HepG2 (cell line): Measurements from ENCODE around the gene GAPDH. TPM values are rescaled to one million over a fixed set of nuclear protein-coding genes. Genes with fewer than 3 reads are reported as not detected.
A peak's percentile ranks its signal among the peaks of the same experiment; 100 is the strongest.

Source experiments
- ATAC-seq: fragments of 200-7000 bp; cut with Tn5 transposase; 3 replicates; pipeline ENCODE4 v1.9.1; 2020; ENCODE audit warnings: mild to moderate bottlenecking, moderate library complexity
- BruUV-seq: library from RNA; stranded (reverse); fragments of 400-500 nt; replicated peaks from 2 replicates; lab custom pipeline; 2021; lab: Mats Ljungman, UMichigan
- CTCF ChIA-PET: fragments of 300-600 bp; formaldehyde crosslinking; extraction: SDS; loops from one replicate; lab custom pipeline; 2021; ENCODE audit warnings: low total read pairs, inconsistent platforms, low intra/inter-chr PET ratio; lab: Yijun Ruan, JAX
- POLR2A ChIA-PET: fragments of 350-600 bp; sonication (Branson Sonifier 250); formaldehyde crosslinking; loops from one replicate; lab custom pipeline; 2020; ENCODE audit warnings: antibody characterized with exemption, inconsistent platforms; lab: Yijun Ruan, JAX
- DNase-seq: peaks from one replicate; pipeline ENCODE4 v3.0.0-alpha.2; 2015; ENCODE audit warnings: low spot score
- FAIRE-seq: peaks from 3 replicates; lab custom pipeline; 2011; peaks lifted over from hg19 to GRCh38; lab: Jason Lieb, UNC
- H2AFZ ChIP-seq: one replicate; pipeline ENCODE4 v1.6.1; 2011; ENCODE audit warnings: low read length, inconsistent platforms
- H3K27ac ChIP-seq: fragments of 300-600 bp; 3 replicates; pipeline ENCODE4 v1.8.0; 2011; ENCODE audit warnings: mixed run types, mild to moderate bottlenecking, mixed read lengths, low read length, inconsistent platforms; ENCODE audit not compliant: insufficient read depth; ENCODE audit errors: extremely low read length
- H3K27me3 ChIP-seq, 2 experiments: fragments of 200-600 bp in 1 of 2; 2 replicates in 1 of 2; 3 replicates in 1 of 2; pipeline versions ENCODE4 v1.6.0 to v1.8.0; 2011; ENCODE audit warnings: low read length in 2 of 2, mild to moderate bottlenecking in 2 of 2, moderate library complexity in 2 of 2, inconsistent platforms in 1 of 2; ENCODE audit not compliant: insufficient read depth in 2 of 2, control insufficient read depth in 1 of 2
- H3K36me3 ChIP-seq, 2 experiments: fragments of 200-600 bp in 1 of 2; replicated peaks in 1 of 2; 2 replicates in 1 of 2; 3 replicates in 1 of 2; pipeline versions ENCODE4 v1.5.1 to v1.8.0; 2011; ENCODE audit warnings: low read length in 2 of 2, inconsistent platforms in 1 of 2; ENCODE audit not compliant: insufficient read depth in 2 of 2, control insufficient read depth in 1 of 2
- H3K4me1 ChIP-seq: 2 replicates; pipeline ENCODE4 v1.5.1; 2012; ENCODE audit warnings: low read length, inconsistent platforms; ENCODE audit not compliant: insufficient read depth
- H3K4me2 ChIP-seq: 2 replicates; pipeline ENCODE4 v1.6.0; 2011; ENCODE audit warnings: low read depth, low read length, inconsistent platforms
- H3K4me3 ChIP-seq, 3 experiments: fragments of 200-600 bp in 1 of 3; sonication (generic), shearing (Covaris generic) in 1 of 3; replicated peaks in 1 of 3; 2 replicates each; pipeline ENCODE4 v1.5.1; 2011 to 2016; ENCODE audit warnings: low read length in 3 of 3, inconsistent platforms in 2 of 3, low read depth in 2 of 3, mild to moderate bottlenecking in 2 of 3, control low read depth in 1 of 3, mixed read lengths in 1 of 3; ENCODE audit not compliant: insufficient read depth in 1 of 3
- H3K79me2 ChIP-seq: one replicate; pipeline ENCODE4 v1.6.1; 2011; ENCODE audit warnings: low read length, inconsistent platforms; ENCODE audit not compliant: insufficient read depth
- H3K9ac ChIP-seq: 2 replicates; pipeline ENCODE4 v1.6.0; 2011; ENCODE audit warnings: mild to moderate bottlenecking, low read depth, low read length, inconsistent platforms; ENCODE audit not compliant: insufficient read depth
- H3K9me3 ChIP-seq: 2 replicates; pipeline ENCODE4 v1.5.1; 2012; ENCODE audit warnings: mild to moderate bottlenecking, low read length
- H4K20me1 ChIP-seq: 2 replicates; pipeline ENCODE4 v1.6.0; 2011; ENCODE audit warnings: inconsistent platforms, mild to moderate bottlenecking, low read length, moderate library complexity; ENCODE audit not compliant: insufficient read depth
- BRCA1 ChIP-seq: sonication (generic); formaldehyde crosslinking; IDR thresholded peaks from 2 replicates; pipeline ENCODE4 v1.4.0; 2020; ENCODE audit warnings: missing genetic modification reagents
- HIC2 ChIP-seq: sonication (generic); formaldehyde crosslinking; IDR thresholded peaks from 2 replicates; pipeline ENCODE4 v1.9.0; 2022; ENCODE audit warnings: low read depth, missing genetic modification reagents
- MEIS1 ChIP-seq: sonication (generic); formaldehyde crosslinking; IDR thresholded peaks from 2 replicates; pipeline ENCODE4 v1.9.0; 2021; ENCODE audit warnings: mild to moderate bottlenecking, missing genetic modification reagents, moderate library complexity, borderline replicate concordance
- NONO ChIP-seq, 2 experiments: fragments of 450-650 bp in 1 of 2; sonication (generic) in 1 of 2; formaldehyde crosslinking in 1 of 2; IDR thresholded peaks in 1 of 2; conservative IDR thresholded peaks in 1 of 2; 2 replicates each; pipeline versions ENCODE4 v1.6.1 to v1.8.0; 2017 to 2022; ENCODE audit warnings: mild to moderate bottlenecking in 1 of 2, missing genetic modification reagents in 1 of 2, moderate library complexity in 1 of 2
- RAD21 ChIP-seq: fragments of 450-650 bp; formaldehyde crosslinking; IDR thresholded peaks from 2 replicates; pipeline ENCODE4 v1.5.0; 2020; ENCODE audit warnings: mild to moderate bottlenecking
- RBFOX2 ChIP-seq: fragments of 200-400 bp; formaldehyde crosslinking; IDR thresholded peaks from 2 replicates; pipeline ENCODE4 v1.6.1; 2017; ENCODE audit warnings: low read depth, mild to moderate bottlenecking, low read length
- RBM22 ChIP-seq: fragments of 200-400 bp; formaldehyde crosslinking; optimal IDR thresholded peaks from 2 replicates; pipeline ENCODE3; 2017; ENCODE audit warnings: mild to moderate bottlenecking, low read length, moderate library complexity
- SP4 ChIP-seq: sonication (generic); formaldehyde crosslinking; IDR thresholded peaks from 2 replicates; pipeline ENCODE4 v1.8.1; 2023; ENCODE audit warnings: mild to moderate bottlenecking, missing genetic modification reagents
- ZC3H13 ChIP-seq: sonication (generic); formaldehyde crosslinking; IDR thresholded peaks from 2 replicates; pipeline ENCODE4 v1.8.1; 2023; ENCODE audit warnings: mild to moderate bottlenecking, missing genetic modification reagents, moderate library complexity
- ZNF274 ChIP-seq: sonication (generic); formaldehyde crosslinking; IDR thresholded peaks from 2 replicates; pipeline ENCODE4 v1.5.1; 2020; ENCODE audit warnings: mild to moderate bottlenecking, missing genetic modification reagents
- ZNF431 ChIP-seq: sonication (generic); formaldehyde crosslinking; IDR thresholded peaks from 2 replicates; pipeline ENCODE4 v1.9.0; 2022; ENCODE audit warnings: missing genetic modification reagents, low read depth, mild to moderate bottlenecking, borderline replicate concordance
- ZNF451 ChIP-seq: sonication (generic); formaldehyde crosslinking; IDR thresholded peaks from 2 replicates; pipeline ENCODE4 v1.5.0; 2020; ENCODE audit warnings: mild to moderate bottlenecking, missing genetic modification reagents
- ZSCAN31 ChIP-seq: sonication (generic); formaldehyde crosslinking; IDR thresholded peaks from 2 replicates; pipeline ENCODE4 v1.5.0; 2020; ENCODE audit warnings: low read depth, mild to moderate bottlenecking, missing genetic modification reagents
- WGBS: methylation state at CpG from one replicate; pipeline ENCODE4 v1.1.6; 2017; ENCODE audit warnings: low lambda C conversion rate; 5-methylcytosine and 5-hydroxymethylcytosine counted together
- in situ Hi-C: cut with HindIII; loops from 2 replicates; pipeline ENCODE4 v1.10.0; 2017; ENCODE audit warnings: low pct_unique_long_range_greater_than_20kb; ENCODE audit not compliant: extremely low pct_ligation_motif_present
- intact Hi-C: fragments of 100-400 bp; cut with micrococcal nuclease; formaldehyde crosslinking; loops from one replicate; pipeline ENCODE4 v1.10.0; 2022; ENCODE audit not compliant: unreplicated experiment
- polyA plus RNA-seq, 8 experiments: library from polyadenylated mRNA; depleted of rRNA in 3 of 8; stranded (reverse) in 7 of 8; unstranded in 1 of 8; fragments of >200 nt; fragmentation: Illumina TruSeq in 4 of 8; extraction: Trizol in 4 of 8; gene quantifications; 2 replicates each; pipeline versions ENCODE4 v1.2.1 to v1.2.3, GENCODE V29; 2011 to 2016; ENCODE audit warnings: low read depth in 4 of 8, missing spikeins in 1 of 8, mixed read lengths in 1 of 8; ENCODE audit not compliant: insufficient read depth in 1 of 8
- total RNA-seq, 5 experiments: library from RNA; depleted of rRNA; stranded (reverse); fragments of >200 nt; fragmentation: Illumina TruSeq; extraction: Trizol; gene quantifications; 2 replicates each; pipeline ENCODE4 v1.2.3, GENCODE V29; 2016; ENCODE audit warnings: low read depth in 1 of 5
- TF ChIP-seq, protein P1 (sequence below): sonication (generic); formaldehyde crosslinking; IDR thresholded peaks from 2 replicates; pipeline ENCODE4 v1.4.0; 2020; ENCODE audit warnings: missing genetic modification reagents

GAPDH gene
- total and polyA plus RNA-seq, 2 of the 13 experiments (the other 11 are each of a cell fraction or from before 2014, with no cell fraction given), result 3,038 to 12,722 TPM

- TF ChIP-seq ZNF431 (CRISPR knock-in tag), result no peak
- TF ChIP-seq, protein P1, sequence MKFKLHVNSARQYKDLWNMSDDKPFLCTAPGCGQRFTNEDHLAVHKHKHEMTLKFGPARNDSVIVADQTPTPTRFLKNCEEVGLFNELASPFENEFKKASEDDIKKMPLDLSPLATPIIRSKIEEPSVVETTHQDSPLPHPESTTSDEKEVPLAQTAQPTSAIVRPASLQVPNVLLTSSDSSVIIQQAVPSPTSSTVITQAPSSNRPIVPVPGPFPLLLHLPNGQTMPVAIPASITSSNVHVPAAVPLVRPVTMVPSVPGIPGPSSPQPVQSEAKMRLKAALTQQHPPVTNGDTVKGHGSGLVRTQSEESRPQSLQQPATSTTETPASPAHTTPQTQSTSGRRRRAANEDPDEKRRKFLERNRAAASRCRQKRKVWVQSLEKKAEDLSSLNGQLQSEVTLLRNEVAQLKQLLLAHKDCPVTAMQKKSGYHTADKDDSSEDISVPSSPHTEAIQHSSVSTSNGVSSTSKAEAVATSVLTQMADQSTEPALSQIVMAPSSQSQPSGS (CRISPR knock-in tag), result no peak
- TF ChIP-seq BRCA1 (CRISPR knock-in tag), result no peak
- TF ChIP-seq SP4 (CRISPR knock-in tag), result no peak
- 0 out of 2 replicates have a peak, but pooled peaks have one; percentile 22 for TF ChIP-seq RAD21
Measured at GRCh38 chr12:6535960-6536847, 1.9 kb downstream of the GAPDH start (continued).

DNA sequence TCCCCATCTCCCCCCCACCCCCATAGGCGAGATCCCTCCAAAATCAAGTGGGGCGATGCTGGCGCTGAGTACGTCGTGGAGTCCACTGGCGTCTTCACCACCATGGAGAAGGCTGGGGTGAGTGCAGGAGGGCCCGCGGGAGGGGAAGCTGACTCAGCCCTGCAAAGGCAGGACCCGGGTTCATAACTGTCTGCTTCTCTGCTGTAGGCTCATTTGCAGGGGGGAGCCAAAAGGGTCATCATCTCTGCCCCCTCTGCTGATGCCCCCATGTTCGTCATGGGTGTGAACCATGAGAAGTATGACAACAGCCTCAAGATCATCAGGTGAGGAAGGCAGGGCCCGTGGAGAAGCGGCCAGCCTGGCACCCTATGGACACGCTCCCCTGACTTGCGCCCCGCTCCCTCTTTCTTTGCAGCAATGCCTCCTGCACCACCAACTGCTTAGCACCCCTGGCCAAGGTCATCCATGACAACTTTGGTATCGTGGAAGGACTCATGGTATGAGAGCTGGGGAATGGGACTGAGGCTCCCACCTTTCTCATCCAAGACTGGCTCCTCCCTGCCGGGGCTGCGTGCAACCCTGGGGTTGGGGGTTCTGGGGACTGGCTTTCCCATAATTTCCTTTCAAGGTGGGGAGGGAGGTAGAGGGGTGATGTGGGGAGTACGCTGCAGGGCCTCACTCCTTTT lies 2.7 kb downstream of the GAPDH start:
- Histone ChIP-seq H3K9ac (no peak overlapping the region), H3K27ac (peak overlapping the region; percentile 97), H3K79me2 (peaks cover 33% of the 10 kb centered on the region), H3K4me3 (peak overlapping the region in 2 of 3 experiments; percentile 97 to 99; a peak in 3 of 6 replicates), H3K4me2 (peak overlapping the region; percentile 98), H4K20me1 (peaks cover 41% of the 10 kb centered on the region), H3K4me1 (peaks cover 49% of the 10 kb centered on the region), H3K36me3 (peaks cover 0 to 34% of the 10 kb centered on the region in 2 experiments; a peak in 4 of 5 replicates), H3K9me3 (no peaks in the 10 kb centered on the region), H3K27me3 (no peaks in the 10 kb centered on the region; a peak in 1 of 5 replicates), H2AFZ (no peak overlapping the region)
- ChIA-PET CTCF (no interaction called here), POLR2A (interaction anchor here (0.7 to 7.3 kb wide), 9 partner anchors 17 to 201 kb away, joined by 3 to 108 read pairs (median 4); partner anchors contain the start of genes IFFO1, LPAR5, LTBR and MRPL51)
- WGBS, result 84% methylated on average over 18 of the region's 19 CpGs
- in situ Hi-C loops (loop anchor here (10.0 kb wide), 1 partner anchor 112 kb away; no protein-coding TSS in a partner anchor), intact Hi-C loops (loop anchor here (10.0 kb wide), 2 partner anchors 62 to 192 kb away; partner anchors contain the start of genes TNFRSF1A and VAMP1)
- DNase-seq, result peak; percentile 3
- no peak for ATAC-seq
- no peak for FAIRE-seq
- BruUV-seq, result no TSS peak
- TF ChIP-seq HIC2 (CRISPR knock-in tag), result 0 out of 2 replicates have a peak, but pooled peaks have one; percentile 9
- TF ChIP-seq ZNF451 (CRISPR knock-in tag), result no peak
- TF ChIP-seq RBM22, result peak; percentile 42
- TF ChIP-seq NONO (IDR thresholded peaks at IDR 0.05), result no peak
- peak; percentile 44 for TF ChIP-seq NONO (CRISPR knock-in tag; conservative IDR thresholded peaks at IDR 0.05)
- 0 out of 2 replicates have a peak, but pooled peaks have one; percentile 54 for TF ChIP-seq RBFOX2
- TF ChIP-seq MEIS1 (CRISPR knock-in tag), result 0 out of 2 replicates have a peak, but pooled peaks have one; percentile 1
- TF ChIP-seq ZNF274 (CRISPR knock-in tag), result 0 out of 2 replicates have a peak, but pooled peaks have one; percentile 31
- TF ChIP-seq ZC3H13 (CRISPR knock-in tag), result 0 out of 2 replicates have a peak, but pooled peaks have one; percentile 8
- TF ChIP-seq ZSCAN31 (CRISPR knock-in tag), result 0 out of 2 replicates have a peak, but pooled peaks have one; percentile 0
